ENCODE results near the gene MSRB2.
A peak's percentile ranks its signal among the peaks of the same experiment; 100 is the strongest.
"Not testable (repeated sequence)": the region's sequence is repeated elsewhere in the genome, so short reads cannot be mapped to it uniquely, and the experiment has no call there.

The MSRB2 gene

DNA sequence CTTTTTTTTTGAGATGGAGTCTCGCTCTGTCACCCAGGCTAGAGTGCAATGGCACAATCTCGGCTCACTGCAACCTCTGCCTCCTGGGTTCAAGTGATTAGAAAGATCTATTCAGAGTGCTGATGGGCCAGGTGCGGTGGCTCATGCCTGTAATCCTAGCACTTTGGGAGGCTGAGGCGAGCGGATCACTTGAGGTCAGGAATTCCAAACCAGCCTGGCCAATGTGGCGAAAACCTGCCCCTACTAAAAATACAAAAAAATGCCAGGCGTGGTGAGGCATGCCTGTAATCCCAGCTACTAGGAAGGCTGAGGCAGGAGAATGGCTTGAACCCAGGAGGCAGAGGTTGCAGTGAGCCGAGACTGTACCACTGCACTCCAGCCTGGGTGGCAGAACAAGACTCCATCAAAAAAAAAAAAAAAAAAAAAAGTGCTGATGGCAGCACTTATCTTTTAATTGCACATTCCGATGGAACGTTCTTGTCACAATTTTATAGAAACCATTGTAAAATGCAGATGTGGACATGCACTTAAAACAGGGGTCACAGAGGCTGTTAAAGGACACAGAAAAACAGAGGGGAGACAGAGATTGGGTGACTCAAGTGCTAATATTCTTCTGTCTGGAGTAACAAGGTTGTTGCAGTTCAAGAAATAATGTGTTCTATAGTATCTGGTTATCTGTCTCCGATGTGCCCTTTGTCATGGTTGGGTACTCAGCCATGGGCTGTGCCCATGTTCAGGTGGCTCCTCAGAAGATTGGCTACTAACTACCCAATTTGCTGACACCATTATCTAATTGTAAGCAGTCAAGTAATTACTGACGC, 25.1 kb upstream of the MSRB2 start:
- not testable (repeated sequence) for DNase-seq

DNA sequence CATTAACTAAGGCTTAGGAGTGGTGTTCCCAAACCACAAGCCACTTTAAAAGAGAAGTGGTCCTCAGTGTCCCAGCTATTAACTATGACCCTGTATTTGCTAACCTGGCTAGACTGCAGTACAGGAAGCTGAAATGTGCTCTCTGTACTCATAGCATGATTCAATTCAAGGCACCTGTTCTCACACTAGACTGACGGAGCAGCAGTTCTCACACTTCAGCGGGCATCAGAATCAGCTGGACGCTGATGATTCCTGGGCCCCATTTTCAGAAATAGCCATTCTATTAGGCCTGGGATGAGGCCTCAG, 24.5 kb upstream of the MSRB2 start:
- DNase-seq, result no peak

DNA sequence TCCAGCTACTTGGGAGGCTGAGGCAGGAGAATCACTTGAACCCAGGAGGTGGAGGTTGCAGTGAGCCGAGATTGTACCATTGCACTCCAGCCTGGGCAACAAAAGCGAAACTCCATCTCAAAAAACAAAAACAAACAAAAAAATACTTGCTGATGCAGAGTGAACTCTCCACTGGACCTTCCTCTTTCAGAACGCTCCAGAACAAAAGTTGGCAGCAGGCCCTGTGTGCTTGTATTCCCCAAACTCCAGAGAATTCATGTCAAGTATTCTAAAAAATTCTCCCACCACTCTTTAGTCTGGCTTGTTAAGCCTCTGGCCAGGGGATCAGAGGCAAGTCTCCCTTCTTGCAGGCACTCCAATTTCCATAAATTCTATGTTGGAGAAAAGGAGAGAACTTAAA, 22.8 kb upstream of the MSRB2 start:
- not testable (repeated sequence) for DNase-seq

DNA sequence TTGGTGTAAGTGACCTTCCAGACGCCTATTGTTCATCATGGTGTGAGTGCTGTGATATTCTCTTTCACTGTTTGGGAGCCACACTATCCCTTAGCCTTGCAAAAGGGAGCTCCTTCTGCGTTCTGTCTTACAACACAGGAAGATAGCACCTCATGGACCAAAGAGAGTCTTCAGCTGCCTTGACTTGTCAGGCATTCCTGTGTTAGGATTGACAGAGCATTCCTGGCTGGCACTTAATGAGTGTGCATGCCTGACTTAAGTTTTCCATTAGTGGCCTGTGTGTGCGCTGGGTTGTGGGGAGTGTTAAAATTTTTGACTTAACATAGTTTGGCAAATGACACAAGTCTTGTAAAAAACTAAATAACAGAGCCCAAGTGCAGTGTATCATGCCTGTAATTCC, 21.9 kb upstream of the MSRB2 start:
- no peak for DNase-seq

DNA sequence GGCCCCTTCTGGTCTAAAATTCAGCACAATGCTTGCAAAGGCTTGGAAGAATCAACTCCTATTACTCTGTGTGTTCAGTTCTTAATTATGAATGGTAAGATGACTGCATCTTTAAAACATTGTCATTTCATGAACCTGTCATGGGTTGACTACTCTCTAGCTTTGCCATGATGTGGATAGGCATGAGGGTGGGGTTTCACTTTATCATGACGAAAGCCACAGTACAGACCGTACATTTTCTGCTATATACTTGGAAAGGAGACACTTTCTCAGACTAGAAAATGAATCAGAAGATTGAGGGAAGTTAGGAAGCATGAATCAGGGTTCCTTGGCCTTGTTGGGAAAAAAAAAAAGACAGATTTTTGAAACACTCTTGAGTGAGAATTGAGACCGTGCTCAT, 19.7 kb upstream of the MSRB2 start:
- no peak for DNase-seq

DNA sequence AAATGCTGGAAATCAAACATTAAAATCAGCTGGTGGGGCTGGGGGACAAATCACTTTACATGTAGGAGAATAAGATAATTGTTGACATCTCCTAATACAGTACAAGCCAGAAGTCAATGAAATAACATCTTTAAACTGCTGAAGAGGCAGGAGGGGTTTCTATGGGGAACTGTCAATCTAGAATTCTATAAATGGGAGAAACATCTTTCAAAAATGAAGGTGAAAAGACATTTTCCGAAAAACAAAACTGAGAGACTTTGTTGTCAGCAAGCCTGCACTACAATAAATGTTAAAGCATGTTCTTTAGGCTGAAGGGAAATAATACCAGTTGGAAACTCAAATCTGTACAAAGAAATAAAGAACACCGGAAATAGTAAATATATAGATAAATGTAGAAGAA, 17.3 kb upstream of the MSRB2 start:
- DNase-seq, result no peak

DNA sequence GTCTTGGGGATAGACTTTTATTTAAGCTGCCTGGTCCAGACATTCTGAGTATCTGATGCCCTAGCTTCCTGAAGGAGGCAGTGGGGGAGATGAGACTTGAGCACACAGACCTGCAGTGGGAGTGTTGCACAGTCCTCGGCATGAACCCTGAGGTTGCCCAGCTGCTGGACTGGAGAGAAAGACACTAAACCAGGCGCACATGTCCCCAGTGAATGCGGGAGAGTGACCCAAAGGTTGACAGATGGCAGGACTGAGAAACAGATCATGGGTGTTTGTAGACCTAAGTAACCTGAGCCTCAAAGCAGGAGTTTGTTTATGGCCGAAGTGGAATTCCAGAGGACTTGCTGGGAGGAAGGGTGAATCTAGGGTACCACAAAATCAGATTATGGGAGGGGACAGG, 15.7 kb upstream of the MSRB2 start:
- DNase-seq, result no peak

DNA sequence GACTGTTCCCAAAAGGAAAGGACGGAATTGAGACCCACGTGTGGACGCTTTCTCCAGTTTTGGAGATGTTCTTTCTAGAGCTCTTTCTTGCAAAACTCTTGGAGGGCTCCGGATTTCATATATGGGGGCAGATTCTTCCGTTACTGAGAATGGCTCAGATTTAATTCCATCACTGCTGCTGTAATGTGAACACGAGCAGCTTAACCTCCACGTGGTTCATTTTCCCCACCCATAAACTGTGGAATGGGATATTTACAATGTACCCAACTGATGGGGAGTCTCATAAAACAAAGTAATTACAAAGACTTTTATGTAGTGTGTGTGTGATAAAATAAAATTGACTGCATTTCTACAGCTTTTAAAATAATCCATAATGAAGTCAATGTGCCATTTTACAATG, 15.1 kb upstream of the MSRB2 start:
- DNase-seq, result no peak

DNA sequence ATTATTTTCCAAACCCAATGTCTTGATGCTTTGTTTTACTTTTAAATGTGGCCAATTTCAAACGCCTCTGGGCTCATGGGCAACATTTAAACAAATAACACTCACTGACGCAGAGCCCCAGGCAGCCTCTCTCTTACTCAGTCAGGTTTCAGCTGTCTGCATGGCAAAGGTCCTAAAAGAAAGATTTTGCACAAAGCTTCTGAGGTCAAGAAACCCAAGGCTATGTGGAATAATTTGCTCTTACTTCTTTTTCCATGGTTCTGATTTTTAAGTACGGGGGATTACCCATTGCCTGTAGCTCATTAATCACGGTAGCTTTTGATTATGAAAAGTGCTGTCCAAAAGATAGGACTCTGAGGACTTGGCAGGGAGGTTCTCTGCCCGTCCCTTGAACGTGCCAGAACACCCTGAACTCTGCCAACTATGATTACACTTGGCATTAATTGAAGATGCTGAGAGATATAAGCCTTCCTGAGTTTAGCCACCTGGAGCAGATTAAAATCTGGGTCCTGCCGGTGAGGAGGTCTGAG, 14.1 kb upstream of the MSRB2 start:
- no peak for DNase-seq

DNA sequence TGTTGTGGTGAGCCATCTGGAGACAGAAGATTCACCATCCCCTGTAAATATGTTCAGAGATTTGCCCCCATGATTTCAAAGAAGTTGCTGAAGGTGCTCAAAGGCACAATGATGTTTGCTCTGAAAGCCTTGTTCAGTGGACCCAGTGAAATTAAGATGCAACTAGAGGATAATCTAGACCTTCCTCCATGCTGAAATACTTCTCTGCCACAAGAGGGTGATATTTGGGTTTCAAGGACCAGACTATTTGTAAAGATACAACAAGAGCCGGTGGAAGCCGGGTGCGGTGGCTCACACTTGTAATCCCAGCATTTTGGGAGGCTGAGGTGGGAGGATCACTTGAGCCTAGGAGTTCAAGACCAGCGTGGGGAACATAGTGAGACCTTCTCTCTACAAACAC, 13.5 kb upstream of the MSRB2 start:
- no peak for DNase-seq

DNA sequence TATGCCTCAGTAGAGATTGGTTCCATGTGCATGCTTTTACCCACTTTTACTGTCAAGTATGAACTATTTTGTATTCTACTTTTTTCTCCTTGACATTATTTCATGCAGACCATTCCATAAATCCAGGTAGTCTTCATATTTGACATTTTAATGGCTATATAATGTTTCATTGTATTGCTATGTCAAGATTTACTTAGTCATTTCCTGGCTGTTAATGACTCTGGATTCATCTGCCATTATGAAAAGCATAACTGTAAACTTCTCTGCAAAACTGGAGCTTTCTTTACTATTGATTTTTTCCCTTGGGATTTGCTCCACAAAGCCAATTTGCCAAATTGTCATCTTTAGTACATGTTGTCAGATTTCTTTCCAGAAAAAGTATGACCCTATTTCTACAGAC, 6.8 kb upstream of the MSRB2 start:
- no peak for DNase-seq

DNA sequence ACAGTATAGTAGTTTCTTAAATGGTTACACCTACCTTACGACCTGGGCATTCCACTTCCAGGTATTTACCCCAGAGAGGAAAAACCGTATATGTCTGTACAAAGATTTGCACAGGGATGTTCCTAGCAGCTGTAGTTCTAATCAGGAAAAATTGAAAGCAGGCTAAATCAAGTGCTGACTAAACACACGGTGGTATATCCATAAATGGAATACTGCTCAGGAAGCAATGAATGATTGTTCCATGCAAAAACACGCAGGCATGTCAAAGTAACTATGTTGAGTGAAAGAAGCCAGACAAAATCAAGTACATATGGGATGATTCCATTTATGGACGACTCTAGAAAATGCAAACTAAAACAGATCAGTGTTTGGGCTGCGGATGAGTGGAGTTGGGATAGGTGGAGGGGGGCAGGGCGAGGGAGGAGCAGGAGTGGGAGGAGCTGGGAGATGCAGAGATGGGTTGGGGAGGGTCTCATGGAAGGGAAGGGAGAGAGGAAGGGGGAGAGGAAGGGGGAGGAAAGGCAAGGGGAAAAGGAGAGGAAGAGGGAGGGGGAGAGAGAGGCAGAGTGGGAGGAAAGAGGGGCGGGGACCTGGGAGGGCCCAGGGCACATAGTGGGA, 484 bp upstream of the MSRB2 start:
- DNase-seq, result no peak

DNA sequence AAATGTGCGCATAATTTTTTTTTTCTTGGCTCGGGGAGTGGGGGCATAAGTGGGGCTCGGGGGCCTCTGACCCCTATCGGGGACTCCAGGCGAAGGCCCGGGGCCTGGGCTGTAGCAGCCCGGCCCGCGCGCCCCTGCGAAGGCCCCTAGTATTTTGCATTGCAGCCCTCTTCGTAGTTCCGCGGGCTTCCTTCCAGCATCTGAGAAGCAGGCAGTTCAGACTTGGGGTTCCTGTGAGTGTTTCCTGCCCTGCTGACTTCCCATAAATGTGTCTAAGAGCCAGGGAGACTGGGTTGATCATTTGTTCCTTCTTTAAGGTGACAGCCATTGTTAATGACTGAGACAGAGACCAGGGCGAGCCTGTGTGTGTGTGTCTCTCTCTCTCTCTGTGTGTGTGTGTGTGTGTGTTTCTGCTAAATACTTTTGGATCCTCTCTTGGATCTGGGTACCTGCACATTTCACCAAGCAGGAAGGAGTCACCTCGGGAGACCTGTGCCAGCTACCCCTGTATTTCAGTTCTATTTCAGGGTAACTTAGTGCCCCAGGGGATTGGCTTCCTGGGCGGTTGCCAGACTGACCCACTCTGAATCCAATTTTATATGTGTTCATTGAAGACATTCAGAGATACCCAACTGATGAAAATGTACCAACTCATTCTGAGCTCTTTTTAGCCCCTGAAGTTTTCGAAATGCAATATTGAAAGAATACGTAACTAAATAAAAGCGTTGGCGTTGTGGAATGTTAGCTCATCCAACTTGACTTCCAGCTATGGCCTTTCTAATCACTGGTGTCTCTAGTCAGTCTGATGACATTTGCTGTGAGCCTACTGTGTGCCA, 805 bp downstream of the MSRB2 start:
- peak; percentile 6 to 13 for DNase-seq

DNA sequence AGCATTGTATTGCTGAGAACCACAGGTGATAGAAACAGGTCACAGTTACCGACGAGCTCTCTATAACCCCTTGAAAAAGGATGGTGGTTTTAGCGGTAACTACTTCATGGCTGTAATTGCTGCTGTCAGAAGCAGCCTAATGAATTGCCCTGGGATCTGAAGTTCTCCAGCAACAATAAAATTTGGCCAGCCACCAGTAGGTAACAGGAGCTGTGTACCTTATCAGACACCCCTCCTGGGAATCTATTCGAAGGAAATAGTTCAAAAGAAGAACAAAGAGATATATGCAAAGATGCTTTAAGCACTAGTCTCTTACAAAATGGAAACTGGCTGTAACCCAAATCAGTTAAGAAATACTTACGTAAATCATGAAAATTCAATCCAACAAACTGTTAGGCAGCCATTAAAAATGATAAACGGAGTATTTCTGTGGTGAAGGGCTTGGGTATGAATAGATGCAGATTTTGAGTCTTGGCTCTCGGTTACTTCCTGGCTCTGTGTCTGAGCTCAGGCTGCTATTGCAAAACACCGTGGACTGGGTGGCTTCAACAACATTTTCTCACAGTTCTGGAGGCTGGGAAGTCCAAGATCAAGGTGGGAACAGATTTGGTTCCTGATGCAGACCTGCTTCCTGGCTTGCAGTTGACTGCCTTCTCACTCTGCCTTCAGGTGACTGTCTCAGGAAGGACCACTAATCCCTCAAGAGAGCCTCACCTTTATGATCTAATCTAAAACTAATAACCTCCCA, 1.6 kb downstream of the MSRB2 start:
- no peak for DNase-seq

DNA sequence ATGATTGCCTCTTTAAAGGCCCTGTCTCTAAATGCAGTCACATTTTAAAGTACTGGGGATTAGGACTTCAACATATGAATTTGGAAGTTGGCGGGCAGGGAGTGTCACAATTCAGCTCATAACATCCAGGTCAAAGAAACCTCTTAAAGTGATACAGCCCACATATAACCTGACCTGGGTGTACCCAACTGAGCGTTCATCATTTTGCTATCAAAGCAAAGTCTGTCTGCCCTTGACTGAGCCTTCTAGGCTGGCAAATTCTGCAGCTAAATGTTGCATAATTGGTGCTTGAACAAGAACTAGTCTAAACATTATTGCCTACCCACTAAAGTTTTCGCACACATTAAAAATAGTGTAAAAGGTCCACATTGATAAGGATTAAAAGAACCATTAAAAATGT, 3.7 kb downstream of the MSRB2 start:
- no peak for DNase-seq

DNA sequence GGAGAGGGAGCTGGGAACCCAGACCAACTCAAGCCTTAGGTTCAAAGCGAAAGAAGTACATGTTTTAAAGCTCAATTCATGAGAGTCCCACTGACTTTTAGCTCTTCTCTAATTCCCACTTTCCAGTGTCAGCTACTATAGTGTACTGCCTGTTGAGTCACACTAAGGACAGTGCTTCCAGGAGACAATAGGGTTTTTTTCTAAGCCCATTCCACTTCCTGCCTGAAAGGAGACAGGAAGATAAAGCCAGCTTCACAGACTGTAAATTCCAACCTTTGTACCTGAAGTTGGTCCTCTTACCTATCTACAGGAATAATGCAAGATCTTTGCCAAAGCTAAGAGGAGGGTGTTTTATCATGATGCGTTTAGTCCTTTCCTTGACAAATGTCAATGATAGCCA, 4.4 kb downstream of the MSRB2 start:
- DNase-seq, result no peak

DNA sequence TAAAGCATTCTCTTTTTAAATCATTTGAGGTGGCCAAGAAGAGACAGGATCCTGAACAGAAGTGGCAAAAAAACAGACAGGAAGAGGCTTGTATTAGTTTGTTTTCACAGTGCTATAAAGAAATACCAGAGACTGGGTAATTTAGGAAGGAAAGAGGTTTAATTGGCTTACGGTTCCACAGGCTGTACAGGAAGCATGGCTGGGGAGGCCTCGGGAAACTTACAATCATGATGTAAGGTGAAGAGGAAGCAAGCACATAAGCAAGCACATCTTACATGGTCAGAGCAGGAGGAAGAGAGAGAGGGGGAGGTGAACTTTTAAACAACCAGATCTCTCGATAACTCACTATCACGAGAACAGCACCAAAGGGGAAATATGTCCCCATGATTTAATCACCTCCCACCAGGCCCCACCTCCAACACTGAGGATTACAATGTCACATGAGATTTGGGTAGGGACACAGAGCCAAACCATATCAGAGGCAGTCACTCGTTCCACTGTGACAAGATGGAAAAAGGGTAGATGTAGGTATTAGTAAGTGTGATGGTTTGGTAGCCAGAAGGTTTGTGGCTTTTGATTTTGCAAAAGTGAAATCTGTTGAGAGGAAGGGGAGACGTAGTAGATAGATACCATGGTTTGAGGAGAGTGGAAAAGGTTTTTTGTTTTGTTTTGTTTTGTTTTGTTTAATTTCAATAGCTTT, 5.1 kb downstream of the MSRB2 start:
- DNase-seq, result no peak

DNA sequence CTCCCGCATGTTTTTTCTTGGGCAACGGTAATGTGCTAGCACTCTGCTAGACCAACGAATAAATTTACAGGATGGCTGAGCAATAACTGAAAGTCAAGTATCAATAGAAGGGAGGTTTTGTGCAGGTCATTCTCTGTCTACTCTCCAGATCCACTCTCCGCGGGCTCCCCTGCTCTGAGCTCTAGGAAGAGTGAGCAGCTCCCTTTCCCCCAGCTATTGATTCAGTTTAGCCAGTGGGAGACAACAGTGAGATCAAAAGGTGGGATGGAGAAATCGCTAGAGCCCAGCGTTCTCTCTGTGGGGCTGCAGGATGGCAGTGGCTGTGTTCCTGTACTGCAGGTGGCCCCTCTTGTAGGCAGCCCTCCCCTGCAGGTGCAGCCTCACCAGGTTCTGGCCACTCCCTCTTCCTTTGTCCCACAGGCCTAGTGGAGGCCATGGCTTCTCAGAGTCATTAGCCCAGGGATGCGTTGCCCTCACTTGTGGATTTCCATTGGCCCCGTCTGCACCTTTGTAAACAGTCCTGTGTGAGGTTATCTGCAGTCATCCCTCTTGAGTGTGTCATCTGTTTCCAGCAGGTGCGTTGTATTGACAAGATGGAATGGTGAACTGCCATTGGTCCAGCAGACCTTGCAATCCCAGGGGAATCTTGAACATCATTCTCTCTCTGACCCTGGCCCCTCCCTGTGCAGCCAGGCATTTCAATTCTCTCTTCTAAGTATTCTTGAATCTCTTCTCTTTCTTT, 11.1 kb downstream of the MSRB2 start:
- DNase-seq, result no peak

DNA sequence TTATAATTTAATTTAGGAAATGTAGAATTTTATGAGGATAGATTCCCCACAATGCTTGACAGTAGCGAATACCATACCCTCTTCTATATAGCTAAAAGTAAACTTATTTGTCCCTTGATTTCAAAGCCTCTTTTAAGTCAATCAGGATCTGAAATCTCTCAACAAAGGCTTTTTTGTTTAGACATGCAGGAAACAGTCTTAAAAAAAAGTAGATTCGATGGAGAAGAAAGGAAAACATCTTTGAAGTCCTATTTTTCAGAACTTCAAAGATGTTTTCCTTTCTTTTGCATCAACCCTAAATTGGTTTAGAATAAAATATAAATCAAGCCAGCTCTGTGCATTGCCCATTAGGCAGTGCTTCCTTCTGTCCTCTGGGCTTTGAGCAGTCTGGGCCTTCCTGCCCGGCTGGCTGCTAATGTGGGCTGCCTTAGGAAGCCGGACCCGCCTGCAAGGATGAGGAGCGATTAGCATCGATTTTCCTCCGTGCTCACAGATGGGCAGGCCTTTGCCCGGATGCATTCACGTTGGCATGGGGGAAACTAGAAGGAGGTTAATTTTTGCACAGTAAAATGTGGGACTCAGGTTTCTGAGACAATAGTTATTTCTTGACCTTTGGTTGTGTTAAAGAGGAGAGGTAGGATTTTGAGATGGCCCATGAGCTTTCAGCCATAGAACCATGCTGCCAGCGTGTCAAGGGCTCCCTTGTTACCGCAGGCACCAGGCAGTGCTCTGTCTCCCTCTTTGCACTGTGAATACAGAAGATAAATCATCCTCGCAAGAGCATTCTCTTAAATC, 15.5 kb downstream of the MSRB2 start:
- DNase-seq, result no peak

DNA sequence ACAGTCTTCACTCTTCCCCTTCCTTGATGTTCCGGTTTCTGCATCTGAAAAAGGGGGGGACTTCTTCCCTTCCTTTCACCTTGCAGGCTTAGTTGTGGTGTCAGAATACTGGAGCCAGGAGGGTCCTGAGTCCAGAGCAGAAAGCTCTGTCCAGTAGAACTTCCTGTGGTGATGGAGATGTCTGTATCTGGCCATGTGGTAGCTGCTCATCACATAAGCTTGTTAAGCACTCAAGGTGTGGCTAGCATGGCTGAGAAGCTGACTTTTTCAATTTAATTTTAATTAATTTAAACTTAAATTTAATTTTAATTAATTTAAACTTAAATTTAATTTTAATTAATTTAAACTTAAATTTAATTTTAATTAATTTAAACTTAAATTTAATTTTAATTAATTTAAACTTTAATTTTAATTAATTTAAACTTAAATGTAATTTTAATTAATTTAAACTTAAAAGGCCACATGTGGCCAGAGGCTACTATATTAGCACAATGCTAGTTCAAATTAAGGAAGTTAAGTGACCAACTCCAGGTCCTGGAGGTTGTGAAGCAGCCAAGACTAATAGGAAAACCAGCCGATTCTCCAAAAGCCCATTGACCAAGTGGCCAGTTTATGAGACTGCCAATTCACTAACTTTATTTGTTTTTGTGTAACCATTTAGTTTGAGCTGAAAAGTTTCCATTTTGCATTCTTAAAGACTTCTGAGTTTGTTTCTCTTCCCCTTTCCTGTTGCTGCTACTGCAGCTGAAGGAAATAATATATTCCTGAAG, 16.3 kb downstream of the MSRB2 start:
- DNase-seq, result no peak

All from stimulated activated CD4-positive, alpha-beta T cell treated with anti-CD3 and anti-CD28 coated beads, Interleukin-2, amount 100 ng/mL, for 48 hours (primary cell).